Upper lobe of left lung (tissue), 4 donors: Measurements from ENCODE around the gene MOBP.

Experiments
- POLR2A ChIP-seq, 4 donors: fragments of 450-650 bp; IDR thresholded peaks; one replicate each; pipeline ENCODE4 v1.5.1; 2016 to 2017; ENCODE audit warnings: antibody characterized with exemption in 4 of 4, mild to moderate bottlenecking in 2 of 4
- POLR2AphosphoS5 ChIP-seq, 2 donors: sonication (generic); formaldehyde crosslinking; IDR thresholded peaks; one replicate each; pipeline ENCODE4 v1.5.1; 2017; ENCODE audit warnings: antibody characterized with exemption in 2 of 2
- TF ChIP-seq, protein P1 (sequence below), 6 experiments: fragments of 450-650 bp in 4 of 6; fragments of 200-600 bp in 2 of 6; sonication (generic) in 2 of 6; IDR thresholded peaks; one replicate each; pipeline ENCODE4 v1.5.1; 2016 to 2019; ENCODE audit warnings: antibody characterized with exemption in 6 of 6

DNA sequence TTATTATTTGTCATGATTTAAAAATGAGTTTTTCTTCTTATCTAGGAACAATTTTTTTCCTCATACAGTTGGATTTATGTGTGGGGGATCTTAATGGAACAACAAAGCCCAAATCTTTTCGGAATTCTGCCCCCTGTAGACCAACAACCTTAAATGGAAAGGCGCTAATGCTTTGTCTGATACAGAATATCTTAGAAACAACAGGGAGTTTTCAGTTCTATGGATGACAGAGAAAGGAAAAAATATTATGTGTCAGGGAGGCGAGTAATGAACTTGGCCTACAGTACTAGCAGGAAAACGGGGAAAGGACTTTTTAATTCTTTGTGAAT is 592 bp downstream of the MOBP start:
- TF ChIP-seq, protein P1, sequence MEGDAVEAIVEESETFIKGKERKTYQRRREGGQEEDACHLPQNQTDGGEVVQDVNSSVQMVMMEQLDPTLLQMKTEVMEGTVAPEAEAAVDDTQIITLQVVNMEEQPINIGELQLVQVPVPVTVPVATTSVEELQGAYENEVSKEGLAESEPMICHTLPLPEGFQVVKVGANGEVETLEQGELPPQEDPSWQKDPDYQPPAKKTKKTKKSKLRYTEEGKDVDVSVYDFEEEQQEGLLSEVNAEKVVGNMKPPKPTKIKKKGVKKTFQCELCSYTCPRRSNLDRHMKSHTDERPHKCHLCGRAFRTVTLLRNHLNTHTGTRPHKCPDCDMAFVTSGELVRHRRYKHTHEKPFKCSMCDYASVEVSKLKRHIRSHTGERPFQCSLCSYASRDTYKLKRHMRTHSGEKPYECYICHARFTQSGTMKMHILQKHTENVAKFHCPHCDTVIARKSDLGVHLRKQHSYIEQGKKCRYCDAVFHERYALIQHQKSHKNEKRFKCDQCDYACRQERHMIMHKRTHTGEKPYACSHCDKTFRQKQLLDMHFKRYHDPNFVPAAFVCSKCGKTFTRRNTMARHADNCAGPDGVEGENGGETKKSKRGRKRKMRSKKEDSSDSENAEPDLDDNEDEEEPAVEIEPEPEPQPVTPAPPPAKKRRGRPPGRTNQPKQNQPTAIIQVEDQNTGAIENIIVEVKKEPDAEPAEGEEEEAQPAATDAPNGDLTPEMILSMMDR (IDR thresholded peaks at IDR 0.05), result no peak
- TF ChIP-seq POLR2A (IDR thresholded peaks at IDR 0.05) (no peak), POLR2AphosphoS5 (IDR thresholded peaks at IDR 0.05) (no peak)
